Stimulated activated CD4-positive, alpha-beta T cell treated with anti-CD3 and anti-CD28 coated beads, Interleukin-1b, Interleukin-23, amount 100 ng/mL, for 4 hours (primary cell): ENCODE results near the gene AKAP6.
A peak's percentile ranks its signal among the peaks of the same experiment; 100 is the strongest.
"Not testable (repeated sequence)": the region's sequence is repeated elsewhere in the genome, so short reads cannot be mapped to it uniquely, and the experiment has no call there.

Experiments used
- DNase-seq, 2 donors: peaks; one replicate each; pipeline ENCODE4 v3.0.0-alpha.2; 2020; ENCODE audit warnings: low read depth in 2 of 2

The AKAP6 gene

DNA sequence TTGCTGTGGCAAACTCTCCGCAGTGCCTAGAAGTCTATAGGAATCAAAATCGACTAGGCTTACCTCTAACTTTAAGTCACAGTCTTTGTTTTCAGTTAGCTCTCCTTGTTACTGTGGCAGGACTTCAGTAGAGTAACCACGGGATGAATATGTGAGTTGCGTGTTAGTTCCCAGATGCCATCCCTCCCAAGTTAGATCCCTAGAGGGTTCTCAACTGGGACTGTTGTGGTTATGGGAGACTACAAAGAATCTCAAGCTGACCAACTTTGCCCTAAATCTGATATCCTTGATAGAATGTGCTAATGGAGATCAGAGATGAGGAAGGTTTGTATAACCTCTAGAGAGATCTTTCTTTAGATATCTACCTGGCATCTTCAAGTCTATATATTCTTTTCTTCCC lies 208.1 kb downstream of the AKAP6 start:
- DNase-seq: no peak

DNA sequence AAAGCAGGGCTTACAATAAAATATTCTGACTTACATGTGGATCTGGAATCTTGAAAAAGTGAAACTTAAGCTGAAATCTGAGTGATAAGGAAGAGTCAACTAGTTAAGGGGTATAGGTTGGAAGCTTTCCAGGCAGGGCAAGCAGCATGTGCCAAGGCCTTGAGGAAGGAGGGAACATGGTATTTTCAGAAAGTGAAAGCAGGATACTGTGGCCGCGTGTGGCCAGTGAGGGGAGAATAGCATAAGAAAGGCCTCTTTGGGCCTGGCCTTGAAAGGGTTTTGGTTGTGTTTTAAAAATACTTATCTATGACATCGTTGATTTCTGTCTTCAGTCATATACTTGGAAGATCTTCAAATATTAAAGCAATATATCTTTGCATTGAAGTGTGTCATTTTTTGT lies 213.4 kb downstream of the AKAP6 start:
- no peak for DNase-seq

DNA sequence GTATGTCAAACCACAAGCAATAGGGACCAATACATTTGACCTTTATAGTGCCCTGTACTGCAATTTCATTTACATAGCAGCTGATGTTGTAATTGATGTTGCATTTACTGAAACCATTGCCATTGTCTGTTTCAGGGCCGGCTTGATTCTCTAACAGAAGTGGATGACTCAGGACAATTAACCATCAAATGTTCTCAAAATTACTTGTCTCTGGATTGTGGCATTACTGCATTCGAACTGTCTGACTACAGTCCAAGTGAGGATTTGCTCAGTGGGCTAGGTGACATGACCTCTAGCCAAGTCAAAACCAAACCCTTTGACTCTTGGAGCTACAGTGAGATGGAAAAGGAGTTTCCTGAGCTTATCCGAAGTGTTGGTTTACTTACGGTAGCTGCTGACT lies 216.0 kb downstream of the AKAP6 start:
- DNase-seq: no peak

DNA sequence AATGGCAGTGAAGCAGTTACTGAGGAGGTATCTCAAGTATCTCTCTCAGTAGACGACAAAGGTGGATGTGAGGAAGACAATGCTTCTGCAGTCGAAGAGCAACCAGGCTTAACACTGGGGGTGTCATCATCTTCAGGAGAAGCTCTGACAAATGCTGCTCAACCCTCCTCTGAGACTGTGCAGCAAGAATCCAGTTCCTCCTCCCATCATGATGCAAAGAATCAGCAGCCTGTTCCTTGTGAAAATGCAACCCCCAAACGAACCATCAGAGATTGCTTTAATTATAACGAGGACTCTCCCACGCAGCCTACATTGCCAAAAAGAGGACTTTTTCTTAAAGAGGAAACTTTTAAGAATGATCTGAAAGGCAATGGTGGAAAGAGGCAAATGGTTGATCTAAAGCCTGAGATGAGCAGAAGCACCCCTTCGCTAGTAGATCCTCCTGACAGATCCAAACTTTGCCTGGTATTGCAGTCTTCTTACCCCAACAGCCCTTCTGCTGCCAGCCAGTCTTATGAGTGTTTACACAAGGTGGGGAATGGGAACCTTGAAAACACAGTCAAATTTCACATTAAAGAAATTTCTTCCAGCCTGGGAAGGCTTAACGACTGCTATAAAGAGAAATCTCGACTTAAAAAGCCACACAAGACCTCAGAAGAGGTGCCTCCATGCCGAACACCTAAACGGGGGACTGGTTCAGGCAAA lies 216.6 kb downstream of the AKAP6 start:
- no peak for DNase-seq

DNA sequence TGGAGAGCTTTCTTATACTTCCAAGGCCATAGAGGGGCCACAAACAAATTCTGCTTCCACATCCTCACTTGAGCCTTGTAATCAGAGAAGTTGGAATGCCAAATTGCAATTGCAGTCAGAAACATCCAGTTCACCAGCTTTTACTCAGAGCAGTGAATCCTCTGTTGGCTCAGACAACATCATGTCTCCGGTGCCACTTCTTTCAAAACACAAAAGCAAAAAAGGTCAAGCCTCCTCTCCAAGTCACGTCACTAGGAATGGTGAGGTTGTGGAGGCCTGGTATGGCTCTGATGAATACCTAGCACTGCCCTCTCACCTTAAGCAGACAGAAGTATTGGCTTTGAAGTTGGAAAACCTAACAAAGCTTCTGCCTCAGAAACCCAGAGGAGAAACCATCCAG lies 217.1 kb downstream of the AKAP6 start:
- no peak for DNase-seq

DNA sequence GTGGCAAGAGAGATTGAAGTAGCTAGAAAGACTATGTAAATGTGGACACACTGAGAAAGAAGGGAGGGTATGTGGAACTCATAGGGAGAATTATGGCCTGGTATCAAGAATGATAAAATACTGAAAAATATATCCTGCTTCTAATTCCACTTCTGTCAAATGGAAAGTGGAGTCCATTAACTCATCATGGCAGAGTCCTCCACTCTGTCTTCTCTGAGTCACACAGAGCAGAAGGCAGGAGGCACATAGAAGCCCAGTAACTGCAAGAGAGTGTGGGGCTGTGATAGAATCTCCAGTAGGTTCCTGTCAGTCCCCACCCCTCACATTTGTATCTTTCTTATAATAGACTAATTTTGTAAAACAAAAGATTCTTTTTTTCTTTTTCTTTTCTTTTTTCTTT lies 223.7 kb downstream of the AKAP6 start:
- DNase-seq: no peak

DNA sequence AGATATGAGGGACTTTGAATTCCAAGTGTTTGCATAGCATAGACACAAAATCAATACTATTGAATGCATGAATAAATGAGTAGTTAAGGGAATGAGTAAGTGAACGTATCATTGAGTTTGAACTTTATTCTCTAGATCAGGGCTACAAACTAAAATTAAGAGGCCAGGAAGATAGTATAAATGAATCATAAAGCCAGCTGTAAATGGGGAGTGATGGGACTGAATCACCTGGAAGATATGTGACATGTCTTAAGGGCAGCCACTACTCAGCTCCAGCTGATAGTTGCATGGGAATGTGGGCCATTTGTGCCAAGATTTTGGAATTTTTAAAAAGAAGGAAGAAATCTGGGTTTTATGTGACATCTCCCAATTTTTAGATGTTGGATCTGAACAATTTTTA lies 229.9 kb downstream of the AKAP6 start:
- no peak for DNase-seq

DNA sequence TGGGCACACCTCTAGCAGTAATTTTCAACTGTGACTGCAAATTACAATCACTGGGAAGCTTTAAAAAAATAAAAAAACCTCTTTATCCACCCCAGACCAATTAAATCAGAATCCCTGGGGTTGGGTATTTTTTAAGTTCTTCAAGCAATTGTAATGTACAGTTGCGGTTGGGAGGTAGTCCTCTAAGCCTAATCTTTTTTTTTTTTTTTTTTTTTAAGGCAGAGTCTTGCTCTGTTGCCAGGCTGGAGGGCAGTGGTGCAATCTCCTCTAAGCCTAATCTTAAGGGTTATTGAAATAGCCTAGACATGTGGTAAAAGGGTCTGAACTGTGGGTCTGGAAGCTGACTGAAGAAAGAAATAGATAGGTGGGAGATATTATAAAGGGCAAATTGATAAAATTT lies 230.5 kb downstream of the AKAP6 start:
- no peak for DNase-seq

DNA sequence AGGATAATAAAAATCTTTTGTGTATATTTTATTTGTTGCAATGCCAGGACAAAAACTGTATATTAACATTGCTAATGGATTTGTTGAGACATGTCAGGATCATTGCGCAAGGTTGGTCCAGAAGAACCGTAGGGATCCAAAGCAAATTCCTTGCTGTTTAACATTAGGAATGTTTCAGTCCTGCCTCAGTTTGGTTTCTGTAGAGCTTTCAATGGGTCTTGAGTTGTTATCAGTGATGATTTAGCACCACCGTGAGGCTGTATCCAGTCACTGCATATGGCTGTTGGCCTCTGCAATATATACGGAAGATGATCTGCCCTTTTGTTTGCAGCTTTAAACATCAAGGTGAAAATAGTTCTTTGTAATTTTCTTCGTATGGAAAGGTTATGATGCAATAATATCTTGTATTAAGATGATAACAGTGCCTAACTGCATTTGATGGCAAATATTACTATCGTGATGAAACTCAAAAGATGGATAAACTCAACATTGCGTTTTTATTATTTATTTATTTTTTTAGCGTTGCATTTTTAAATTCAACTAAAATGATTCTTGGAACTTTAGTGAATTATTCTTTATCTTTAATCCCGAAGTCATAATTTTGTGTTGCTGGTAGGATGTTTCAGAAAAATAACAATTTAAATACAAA lies 231.2 kb downstream of the AKAP6 start:
- DNase-seq: peak in 1 of 2 donors; percentile 1

DNA sequence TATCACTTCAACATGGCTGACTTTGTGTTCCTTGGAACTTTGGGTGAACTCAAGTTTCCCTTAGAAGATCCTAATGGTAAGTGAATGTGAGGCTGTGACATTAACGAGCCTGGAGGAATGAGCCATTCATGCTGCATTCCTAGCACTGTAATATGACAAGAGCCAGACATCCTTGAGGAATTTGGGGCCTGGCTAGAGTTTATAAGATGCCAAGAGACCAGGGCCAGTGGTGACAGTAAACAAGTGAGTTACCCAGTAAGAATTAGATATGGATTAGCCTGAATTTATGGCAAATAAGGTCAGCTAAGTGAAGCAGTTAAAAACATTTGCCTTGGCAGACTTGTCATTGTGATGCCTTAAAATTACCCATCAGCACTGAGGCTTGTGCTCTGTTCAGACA lies 232.4 kb downstream of the AKAP6 start:
- DNase-seq: no peak

DNA sequence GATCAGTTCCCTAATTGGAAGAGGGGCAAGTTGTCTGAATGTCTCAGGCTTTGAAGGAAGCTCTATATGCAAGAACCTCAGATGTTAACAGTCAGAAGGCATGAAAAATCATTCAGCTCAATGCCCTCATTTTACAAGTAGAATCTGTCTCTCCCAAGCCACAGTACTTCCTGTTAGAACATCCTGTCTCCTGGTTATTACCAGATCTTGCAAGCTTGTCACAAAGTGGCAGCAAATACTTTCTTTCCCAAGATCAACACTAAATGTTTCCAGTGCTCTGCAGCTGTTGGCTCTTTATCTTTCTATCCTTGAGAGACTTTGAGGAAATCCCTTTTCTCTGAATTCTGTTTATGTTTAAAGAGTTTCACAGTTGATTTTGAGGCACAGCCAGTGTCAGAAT lies 235.5 kb downstream of the AKAP6 start:
- no peak for DNase-seq

DNA sequence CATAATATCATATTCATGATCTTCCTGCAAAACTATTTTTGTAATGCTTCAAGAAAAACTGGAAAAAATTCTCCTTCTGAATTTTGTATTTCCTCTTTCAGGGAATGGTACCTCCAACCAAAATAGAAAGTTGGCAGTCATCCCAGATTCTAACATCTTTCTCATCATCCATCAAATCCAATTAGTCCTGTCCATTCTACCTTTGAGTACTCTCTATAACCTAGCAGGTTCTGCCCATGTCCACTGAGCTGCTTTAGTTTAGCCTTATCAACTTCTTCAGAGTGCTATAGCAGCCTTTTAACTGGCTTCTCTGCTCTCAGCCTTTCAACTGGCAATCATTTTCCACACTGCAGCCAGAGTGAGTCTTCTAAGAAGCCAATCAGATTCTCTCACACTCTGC lies 236.2 kb downstream of the AKAP6 start:
- DNase-seq: no peak

DNA sequence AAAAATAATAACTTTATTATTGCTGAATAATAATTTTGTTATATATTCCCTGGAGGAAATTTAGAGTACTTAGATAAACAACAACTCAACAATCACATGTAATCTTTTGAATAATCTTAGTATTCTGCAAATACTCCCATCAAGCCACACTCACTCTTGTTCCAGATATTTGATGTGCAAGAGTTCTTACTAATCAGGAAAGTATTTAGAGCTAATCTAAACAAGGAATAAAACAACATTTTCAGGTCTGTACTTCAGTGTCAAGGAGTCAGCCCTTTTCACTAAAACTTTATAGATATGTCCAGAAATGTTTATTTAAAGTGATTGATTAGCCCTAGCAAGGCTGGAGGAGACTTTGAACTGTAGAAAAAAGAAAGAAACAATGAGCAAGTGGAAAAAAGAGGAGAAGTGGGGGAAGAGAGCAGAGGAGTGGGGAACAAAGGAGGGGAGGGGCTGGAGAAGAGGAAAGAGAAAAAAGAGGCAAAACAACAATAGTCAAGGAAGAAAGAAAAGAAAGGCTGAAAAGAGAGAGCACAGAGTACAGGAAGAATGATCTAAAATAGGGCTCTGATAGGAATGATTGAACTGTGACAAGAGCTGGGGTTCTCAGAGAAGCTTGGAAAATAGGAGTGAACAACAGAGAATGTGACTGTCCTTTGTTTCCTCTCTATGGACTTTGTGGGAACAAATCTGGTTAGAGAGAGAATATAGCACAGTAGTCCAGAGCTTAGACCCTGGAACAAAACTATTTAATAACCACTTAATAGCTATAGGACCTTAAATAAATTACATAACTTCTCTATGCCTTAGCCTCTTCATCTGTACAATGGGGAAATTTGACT lies 238.7 kb downstream of the AKAP6 start:
- no peak for DNase-seq

DNA sequence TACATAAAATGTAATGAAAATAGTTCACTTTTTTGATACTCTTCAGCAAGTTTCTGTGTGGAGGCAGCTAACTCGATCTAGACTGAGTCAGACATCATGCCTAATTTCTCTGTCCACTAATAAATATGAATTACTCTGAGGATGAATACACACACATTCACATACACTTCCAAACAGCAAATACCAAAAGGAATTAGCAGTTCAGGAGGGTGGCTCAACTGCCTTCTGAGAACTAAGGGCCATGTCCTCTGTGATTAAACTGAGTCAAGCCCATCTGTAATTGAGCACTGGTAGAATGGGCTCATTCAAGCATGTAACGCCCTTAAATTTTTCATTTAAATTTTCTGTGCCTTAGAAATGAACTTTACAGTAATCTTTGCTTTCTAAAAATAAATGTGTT lies 242.5 kb downstream of the AKAP6 start:
- DNase-seq: no peak

DNA sequence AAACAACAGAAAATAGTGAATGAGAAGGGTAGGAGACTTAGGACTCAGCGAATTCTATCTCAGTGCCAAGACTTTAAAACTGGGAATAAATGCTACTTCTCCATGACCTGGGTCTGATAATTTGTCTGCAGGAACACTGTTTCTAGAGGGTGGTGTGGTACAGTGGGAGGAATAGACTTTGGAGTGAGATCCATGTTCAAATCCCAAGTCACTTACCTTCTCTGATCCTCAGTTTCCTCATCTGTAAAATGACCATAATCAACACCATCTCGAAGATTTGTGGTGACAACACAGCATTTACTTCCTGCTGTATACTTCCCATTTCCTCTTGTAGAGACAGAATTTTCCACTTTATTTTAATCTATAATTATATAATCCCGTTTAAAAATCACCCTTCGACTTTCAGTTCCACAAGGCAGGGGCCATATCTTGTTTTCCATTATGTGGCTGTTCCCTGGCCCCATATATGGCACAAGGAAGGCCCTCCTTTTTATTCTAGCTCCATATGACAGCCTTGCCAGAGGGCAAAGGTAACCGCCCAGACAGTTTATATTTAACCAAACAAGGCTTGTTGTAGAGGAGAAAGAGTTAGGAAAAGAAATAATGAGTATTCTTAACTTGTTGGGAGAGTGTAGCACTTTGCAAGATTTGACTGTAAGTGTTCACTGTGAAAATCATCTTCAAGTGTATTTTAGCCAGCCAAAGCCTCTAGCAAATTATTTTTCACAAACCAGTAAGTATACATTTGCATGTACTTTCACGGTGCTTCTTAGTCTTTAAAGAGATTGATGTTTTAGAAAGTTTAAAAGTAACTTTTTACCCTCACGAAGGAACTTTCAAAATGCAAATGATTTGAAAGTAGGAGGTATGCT lies 243.1 kb downstream of the AKAP6 start:
- no peak for DNase-seq

DNA sequence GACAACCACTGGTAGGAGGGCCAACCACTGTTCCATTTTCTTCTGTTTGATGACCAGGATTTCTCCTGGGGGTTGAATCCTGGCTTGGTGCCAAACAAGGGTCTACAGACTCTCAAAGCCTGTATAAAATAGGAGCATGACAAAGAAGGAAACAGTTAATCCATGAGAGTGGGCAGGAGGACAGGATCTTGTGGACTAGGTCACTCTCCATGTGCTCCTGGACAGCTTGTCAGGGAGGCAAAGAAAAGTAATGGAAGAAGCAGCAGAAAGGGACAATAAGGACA lies 243.7 kb downstream of the AKAP6 start:
- no peak for DNase-seq

DNA sequence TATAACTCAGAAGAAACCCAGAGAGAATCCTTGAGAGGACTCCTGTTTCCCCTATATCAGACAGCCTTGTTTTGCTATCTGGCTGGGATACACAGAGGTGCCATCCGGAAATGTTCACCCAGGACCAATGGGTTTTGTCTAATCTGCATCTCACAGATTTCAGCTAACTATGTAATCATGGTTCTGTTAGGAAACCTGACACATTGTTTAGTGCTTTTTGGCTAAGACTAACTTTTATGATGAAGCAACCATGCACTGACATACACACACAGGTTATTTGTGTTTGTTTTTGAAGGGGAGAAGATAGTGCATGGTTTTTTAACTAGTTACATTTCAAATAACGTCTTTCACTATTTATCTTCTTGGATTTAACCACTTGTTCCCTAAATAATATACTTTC lies 245.2 kb downstream of the AKAP6 start:
- DNase-seq: no peak

DNA sequence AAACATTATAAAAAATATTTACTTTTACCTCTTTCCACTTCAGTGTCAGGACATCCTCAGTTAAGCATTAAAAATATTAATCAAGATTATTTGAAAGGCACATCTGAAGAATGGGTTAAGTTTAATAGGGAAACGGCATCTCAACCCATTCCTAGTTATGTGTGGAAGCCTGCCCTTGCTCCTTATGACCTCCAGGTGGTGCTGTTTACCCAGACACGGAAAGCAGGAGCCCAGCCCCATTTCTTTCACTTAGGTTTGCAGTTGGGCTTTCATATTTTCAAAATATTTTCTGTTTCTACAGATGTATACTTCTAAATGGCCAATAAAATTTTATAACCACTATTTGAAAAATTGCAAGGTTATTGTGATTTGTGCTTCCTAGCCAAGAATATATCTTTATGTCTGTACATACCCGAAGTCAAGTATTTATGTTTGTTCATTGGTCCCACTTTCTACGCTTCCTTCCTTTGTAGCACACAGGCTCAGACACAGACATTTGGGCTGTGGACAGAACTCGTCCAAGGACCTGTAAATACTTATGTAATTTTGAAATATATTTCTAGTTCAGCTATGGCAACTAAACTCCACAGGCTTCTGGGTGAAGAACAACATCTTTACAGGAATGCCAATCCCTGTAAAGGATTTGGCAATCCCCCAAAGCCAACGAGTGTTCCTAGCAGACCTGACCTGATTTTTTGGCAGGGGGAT lies 247.1 kb downstream of the AKAP6 start:
- DNase-seq: peak; percentile 1 to 5

DNA sequence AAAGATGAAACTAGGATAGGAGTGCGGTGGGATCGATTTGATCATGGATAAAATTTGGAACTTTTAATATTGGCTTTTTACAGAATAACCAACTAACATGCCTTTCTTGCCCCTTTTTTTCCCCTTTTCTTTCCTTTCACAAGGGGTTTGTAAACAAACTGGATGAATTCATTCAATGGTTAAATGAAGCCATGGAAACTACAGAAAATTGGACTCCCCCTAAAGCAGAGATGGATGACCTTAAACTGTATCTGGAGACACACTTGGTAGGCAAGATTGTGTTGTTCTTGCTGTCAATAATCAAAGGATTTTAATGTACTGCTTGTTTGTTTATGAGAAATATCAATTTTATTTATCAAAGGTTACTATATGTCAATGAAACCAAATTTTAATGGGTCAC lies 247.9 kb downstream of the AKAP6 start:
- no peak for DNase-seq

DNA sequence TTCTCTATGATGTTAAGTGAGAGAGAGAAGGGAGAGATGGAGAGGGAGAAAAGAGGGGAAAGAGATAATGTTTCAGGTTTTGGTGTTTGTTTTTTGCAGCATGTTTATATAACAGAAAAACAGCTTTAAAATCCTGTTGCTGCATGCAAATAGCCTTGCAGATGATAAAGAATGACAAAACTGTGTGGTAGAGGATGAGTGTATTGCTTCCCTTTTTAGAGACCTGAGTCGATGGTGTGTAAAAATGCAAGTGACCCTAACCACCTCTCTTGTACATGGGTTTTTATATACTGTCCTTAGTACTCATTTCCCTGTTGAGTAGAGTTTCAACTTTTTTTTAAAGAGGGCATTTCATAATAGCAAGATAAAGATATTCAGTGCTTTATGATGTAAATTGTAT lies 249.1 kb downstream of the AKAP6 start:
- DNase-seq: no peak

DNA sequence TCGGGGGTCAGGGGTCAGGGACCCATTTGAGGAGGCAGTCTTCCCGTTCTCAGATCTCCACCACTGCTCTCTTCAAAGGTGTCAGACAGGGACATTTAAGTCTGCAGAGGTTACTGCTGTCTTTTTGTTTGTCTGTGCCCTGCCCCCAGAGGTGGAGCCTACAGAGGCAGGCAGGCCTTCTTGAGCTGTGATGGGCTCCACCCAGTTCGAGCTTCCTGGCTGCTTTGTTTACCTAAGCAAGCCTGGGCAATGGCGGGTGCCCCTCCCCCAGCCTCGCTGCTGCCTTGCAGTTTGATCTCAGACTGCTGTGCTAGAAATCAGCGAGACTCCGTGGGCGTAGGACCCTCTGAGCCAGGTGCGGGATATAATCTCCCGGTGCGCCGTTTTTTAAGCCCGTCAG lies 254.3 kb downstream of the AKAP6 start:
- not testable (repeated sequence) for DNase-seq

DNA sequence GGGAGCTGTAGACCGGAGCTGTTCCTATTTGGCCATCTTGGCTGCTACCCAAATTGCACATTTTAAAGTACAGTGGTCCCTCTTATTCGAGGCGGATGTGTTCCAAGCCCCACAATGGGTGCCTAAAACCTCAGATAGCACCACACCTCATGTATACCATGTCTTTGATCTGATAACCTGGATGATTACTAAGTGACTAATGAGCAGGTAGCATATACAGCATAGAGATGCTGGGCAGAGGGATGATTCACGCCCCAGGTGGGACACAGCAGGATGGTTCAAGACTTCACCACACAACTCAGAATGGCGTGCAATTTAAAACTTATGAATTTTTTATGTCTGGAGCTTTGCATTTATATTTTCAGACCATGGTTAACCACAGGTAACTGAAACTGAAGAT lies 255.0 kb downstream of the AKAP6 start:
- DNase-seq: no peak
